Measurements from ENCODE around the gene ARID1B.

ARID1B gene

DNA sequence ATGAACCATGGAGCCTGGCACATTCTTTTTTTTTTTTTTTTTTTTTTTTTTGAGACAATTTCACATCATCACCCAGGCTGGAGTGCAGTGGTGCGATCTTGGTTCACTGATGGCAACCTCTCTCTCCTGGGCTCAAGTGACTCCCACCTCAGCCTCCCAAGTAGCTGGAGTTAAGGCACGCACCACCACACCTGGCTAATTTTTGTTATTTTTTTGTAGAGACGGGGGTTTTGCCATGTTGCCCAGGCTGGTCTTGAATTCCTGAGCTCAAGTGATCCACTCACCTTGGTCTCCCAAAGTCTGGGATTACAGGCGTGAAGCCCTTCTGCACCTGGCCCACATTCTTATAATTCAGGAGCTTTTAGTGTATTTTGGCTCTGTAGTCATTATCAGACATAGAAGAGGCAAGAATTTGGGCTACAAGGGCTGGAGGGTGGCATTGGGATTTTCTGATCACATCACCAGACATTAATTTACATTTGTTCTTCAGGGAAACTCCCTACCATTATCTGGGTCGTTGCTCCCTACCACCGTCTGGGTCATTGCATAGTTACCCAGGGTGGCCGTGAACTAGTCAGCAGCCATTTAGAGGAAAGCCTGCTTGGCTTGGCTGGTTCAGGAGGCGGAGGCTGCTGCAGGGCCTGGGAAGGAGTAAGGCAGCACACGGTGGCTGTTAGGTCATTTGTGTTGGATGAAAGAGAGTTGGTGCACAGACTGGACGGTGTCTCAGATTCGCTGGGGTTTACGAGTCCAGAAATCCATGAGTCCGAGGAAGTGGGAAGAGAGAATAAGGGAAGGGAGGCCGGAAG is 17.6 kb downstream of the ARID1B start:
- no peak for DNase-seq

DNA sequence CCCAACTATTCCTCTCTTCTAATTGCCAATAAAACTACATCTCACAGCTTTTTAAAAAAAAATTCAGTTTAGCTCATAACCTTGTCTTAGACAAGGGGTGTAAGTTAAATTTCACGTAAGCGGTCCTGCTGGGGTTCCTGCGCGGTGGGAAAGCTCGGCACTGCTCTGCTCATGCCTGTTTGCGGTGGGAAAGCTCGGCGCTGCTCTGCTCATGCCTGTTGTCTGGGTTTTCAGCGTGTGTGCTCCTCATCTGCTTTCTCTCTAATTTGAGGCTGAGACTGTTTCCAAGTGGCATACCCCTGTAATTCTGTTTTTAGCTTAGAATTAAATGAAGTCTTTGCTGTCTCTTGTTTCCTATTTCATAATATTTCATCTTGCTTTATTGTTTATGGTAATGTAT is 18.6 kb downstream of the ARID1B start:
- DNase-seq = no peak

DNA sequence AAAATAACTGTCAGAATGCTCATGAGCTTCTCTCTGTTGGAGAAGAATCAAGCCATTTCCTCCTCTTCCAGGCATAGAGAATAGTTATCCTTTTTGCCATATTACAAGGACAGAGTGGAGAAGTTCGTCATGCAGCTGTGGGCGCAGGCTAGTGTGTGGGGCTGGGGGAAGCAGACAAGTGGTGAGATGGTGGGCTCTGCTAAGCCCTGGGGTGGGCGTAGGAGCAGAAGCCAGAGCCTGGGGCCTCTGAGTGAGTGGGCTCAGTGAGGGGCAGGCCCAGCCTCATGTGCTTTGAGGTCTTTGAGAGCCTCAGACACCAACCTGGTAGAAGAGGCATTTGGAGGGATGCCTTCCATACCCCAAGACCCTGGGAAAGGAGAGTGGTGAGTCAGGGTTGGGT is 19.4 kb downstream of the ARID1B start:
- DNase-seq = no peak

DNA sequence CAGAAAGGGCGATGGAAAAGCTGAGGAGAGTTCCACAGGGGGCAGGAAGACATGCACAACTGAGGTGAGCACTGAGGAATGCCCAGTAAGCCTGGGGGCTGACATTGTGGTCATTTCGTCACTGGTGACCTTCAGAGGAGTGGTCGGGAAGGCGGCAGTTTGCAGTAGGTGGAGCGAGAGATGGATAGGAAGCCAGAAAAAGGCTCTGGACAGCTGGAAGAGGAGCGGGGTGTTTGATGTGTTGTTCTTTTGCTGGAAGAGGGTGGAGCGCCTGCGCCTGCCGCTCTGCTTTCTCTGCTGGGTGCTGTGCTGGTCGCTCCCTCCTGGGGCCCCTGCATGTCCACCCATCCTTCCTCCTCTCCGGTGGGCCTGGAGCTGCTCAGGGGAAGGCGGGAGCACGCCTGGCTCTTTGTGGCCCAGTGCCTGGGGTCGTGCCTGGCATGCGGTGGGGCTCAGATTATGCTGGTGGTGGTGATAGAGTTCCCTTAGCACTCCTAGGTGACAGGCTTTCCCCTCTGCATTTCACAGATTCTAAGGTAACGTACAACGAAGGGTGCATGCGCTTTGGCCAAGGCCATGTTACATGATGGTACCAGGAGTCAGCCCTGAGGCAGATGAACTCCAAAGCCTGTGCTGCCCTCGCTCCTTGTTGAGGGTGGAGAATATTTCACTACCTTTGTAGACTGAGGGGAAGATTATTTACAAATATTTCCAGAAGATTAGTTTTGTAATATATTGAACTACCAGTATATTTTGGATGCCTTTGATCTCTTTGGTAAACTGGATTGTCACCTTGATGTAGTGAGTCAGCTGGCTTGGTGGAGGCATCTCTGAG is 20.9 kb downstream of the ARID1B start:
- no peak for DNase-seq

DNA sequence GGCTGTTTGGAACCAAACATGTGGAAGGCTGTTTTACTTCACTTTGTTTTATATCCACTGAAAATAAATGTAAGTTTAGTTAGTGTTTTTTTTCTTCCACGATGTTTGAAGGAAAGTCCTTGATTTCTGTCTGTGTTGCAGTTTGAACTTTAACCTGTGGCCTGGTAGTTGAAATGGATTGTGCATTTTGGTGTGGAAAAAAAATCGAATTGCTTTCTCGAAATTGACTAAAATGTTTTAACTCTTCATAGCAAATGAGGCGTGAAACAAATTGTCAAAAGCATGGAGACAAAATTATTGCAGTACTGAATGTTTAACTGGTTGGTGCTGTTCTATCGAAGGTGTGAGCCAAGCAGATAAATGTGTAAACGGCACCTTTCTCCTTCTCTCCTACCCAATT is 24.5 kb downstream of the ARID1B start:
- no peak for DNase-seq

DNA sequence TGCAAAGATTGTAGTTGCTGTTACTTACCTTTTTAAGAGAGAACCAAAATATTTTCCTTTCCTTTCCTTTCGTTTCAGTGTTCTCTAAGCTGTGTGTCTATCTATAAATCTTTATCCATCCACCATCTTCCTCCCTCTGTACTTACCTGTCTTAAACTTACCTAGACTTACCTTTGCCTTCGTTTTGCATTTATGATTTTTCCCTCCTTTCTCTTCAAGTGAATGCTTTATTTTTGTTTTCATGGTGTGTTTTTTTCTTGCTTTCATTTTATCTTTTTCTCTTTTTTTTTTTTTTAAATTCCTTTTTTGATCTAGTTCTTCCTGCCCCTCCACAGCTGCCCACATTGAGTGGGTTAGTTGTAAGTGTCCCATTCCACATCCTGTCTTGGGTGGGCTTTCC is 26.2 kb downstream of the ARID1B start:
- DNase-seq = no peak

DNA sequence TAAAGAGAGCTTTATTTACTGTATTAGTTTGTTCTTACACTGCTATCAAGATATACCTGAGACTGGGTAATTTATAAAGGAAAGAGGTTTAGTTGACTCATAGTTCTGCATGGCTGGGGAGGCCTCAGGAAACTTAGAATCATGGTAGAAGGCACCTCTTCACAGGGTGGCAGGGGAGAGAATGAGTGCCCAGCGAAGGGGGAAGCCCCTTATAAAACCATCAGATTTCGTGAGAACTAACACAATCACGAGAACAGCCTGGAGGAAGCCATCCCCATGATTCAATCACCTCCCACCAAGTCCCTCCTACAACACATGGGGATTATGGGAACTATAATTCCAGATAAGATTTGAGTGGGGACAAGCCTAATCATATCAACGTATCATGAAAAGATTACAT is 27.2 kb downstream of the ARID1B start:
- DNase-seq = no peak

DNA sequence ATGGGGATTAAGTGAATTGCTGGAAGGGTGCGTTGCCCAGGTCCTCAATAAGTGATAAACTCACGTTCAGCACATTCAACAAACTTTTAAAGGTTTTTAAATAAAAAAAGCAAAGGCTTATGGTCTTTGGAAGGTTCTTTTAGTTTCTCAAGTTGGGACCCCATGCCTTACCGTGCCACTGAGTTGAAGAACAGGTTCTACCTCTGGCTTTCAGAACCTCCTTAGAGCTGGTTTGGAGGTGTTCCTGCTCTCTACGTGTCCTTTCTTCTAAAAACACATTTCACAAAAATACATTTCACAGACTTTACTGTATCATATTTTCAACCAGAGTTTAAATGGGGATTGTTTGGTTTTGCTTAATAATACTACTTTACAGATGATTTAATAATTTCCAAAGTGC is 29.0 kb downstream of the ARID1B start:
- DNase-seq = no peak

DNA sequence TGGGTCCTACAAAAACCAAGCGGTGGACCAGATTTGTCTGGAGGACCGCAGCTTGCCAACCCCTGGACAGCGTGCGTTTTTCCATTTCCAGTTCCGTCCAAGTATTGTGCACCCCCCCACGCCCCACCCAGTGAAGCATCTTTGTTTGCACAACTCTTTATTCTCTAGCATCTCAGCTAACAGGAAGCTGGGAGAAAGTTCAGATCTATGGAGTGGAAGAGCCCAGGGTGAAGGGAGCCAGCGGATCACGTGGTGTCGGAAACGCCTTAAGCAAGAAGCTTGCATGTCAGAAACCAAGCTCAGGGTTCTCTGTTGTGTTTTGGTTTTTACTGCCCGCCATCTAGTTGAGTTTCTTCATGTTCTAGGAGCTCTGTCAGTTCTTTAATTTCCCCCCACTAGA is 29.9 kb downstream of the ARID1B start:
- no peak for DNase-seq

DNA sequence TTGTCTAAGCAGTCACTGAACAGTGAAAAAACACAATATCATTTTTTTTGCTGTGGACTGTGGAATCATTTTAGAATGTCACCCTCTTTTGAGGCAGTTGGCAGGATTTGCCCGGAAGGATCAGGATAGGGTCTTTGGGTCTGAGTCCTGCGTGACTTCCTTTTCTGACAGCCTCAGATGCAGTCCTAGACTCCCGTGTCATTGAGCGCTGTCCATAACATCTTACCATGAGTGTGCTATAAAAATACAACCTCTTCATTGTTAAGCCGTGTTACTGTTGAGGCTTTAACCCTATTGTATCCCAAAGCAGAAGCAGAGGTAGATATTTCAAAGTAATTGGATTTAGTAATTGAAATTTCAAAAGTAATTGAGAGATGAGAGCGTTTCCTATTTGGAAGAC is 30.6 kb downstream of the ARID1B start:
- no peak for DNase-seq

DNA sequence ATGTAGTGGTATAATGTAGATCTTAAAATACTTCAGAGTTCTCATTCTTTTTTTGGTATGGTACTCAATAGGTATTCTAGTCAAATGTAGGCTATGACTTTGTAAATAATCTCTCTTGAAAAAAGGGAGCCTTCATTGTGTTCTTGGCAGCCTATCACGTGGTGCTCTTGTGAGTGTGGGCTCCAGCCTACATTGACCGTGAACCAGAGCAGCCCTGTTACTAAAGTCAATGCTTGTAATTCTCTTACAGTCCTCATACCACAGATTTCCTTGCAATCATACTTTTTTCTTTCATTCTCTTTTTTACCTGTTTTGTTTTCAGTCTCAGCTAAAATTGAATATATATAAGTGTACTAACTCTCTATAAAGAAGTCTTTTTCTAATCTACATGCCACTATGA is 31.1 kb downstream of the ARID1B start:
- DNase-seq = no peak

DNA sequence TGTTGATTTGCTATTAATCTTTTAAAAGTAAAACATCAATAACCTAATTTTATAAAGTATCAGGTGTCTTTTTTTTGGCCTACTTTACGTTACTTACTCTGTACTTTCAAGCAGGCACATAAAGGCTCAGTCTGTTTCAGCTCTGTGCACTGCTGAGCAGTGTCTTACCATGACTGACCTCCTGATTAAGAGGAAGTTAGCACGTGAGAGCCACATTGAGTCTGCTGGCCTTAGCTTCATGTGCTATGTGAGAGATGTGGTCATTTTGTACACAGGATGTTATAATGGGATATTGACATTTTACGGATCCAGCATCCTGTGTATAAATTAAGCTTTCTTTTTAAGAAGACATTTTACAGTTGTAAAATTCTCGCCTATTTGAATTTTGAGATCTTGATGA is 31.9 kb downstream of the ARID1B start:
- no peak for DNase-seq

DNA sequence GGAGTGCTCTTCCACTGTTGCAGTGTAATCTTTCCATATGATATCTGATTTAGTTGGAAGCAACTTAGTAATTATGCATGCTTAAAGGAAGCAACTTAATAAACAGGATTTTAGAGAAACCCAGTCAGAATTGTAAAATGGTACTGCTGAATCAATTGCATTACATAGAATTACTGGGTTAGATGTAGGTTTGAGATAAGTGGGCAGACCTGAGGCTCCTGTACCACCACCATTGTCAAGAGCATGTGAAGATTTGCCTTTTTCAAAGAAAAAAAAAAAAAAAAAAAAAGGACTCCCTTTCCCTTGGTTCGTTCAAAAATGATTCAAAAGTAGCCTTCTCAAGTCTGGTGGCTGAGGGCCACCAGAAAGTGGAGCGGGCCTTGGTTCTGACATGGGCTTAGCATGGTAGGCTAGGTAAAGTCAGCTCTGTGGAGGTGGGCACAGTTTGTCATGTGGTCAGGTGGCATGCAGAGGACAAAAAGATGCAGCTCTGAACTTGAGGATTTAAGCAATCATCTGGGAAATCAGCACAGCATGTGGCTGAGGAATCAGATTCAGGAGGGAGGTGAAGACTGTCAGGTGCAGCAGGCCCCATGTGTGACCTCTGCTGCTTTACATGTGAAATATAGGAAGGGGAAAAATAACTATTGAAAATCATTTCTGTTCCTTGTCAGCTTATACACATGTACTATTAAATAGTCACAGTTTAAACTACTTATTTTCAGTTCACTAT is 32.4 kb downstream of the ARID1B start:
- no peak for DNase-seq

DNA sequence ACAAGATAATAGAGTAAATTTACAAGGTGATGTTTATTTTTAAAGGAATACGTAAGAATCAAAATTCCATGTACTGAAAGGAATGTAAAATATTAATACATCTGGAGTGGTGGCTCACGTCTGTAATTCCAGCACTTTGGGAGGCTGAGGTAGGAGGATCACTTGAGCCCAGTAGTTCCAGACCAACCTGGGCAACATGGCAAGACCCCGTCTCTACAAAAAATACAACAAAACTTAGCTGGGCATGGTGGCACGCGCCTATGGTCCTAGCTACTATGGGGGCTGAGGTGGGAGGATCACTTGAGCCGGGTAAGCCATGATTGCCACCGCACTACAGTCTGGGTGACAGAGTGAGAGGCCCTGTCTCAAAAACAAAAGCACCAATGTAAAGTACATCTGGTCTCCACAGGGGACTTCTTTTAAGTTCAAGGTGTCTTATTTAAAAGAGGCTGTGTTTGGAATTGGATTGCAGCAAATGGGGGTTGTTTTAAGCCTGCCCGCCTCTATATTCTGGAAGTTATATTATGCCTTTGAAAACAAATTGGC is 36.9 kb downstream of the ARID1B start:
- DNase-seq = no peak

DNA sequence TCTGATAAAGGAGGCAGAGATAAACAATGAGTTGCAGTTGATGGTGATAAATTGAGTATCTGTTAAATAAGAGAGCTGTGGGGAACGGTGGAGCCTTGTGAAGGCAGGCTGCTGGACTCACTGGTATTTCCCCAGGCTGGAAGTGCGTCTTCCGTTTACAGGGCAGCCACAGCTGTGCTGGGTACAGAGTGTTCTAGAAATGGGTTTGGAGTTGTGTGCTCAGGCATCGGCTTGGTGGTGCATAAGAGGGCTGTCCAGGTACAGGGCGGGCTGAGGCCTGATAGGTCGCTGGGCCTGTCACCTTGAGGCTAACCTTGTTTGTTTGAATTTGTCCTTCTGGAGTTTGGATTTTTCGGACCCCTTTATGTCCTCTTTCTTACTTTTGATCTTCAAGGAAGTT is 39.3 kb downstream of the ARID1B start:
- no peak for DNase-seq

DNA sequence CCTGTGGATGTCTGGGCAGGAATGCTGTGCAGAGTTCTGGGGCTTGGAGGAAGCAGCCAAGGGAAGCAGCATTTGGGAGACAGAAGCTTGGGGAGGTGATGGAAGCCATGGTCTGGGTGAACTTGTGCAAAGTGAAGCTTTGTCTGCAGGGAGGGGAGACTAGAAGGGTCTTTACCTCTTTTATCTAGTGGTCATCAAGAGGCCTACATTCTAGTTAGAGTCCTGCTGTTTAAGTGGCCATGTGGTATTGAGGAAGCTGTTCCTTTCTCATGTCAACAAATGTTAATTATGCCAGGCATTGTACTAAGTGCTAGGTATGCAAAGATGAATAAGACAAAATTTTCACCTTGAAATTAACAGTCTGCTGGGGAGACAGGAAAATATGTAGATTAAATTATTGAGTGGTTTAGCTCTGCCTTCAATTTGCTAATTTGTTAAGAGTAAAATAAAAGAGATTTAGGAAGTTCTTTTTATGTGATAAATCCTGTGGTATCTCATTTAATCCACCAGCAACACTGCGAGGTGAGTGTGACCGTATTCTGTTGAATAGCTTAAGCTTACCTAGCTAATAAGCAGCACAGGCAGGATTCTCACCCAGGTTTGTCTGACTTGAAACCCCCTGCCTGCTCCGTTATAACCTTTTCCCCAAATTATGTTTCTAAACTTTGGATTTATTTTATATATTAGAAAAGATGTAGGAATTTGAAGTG is 43.1 kb downstream of the ARID1B start:
- DNase-seq = no peak

DNA sequence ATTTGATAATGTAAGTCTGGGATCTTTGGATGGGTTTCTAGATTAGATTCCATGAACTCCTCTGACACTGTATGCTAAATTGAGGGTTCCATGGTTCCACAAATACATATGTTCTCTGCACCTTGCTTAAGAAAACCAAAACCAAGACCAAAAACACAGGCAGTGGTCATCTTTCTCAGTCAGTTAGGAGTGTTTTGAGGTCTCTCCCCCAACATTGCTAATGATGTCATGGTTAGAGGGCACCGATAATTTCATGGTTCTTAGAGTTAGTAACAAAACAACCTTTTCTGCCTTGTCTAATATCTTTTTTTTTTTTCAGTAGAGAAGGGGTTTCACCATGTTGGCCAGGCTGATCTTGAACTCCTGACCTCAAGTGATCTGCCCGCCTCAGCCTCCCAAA is 44.5 kb downstream of the ARID1B start:
- no peak for DNase-seq

DNA sequence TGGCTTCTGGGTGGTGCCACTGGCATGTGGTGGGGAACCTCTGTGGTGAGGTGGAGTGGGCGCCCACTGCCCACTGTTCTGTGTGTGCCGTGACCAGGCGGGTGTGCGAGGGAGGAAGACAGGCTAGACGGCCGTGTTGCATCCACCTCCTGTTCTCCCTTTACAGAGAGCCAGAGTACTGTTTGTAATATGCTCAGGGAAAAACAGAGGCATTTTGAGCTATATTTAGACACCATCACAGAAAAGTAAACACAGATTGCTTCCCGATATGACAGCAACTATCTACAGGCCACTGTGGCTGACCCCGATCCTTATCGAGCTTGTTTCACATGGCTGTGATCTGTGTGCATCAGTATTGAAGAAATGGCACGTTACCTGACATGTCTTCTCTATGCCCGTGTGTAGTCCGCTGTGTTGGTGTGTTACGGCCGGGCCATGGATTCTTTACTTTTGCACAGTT is 45.6 kb downstream of the ARID1B start:
- no peak for DNase-seq

DNA sequence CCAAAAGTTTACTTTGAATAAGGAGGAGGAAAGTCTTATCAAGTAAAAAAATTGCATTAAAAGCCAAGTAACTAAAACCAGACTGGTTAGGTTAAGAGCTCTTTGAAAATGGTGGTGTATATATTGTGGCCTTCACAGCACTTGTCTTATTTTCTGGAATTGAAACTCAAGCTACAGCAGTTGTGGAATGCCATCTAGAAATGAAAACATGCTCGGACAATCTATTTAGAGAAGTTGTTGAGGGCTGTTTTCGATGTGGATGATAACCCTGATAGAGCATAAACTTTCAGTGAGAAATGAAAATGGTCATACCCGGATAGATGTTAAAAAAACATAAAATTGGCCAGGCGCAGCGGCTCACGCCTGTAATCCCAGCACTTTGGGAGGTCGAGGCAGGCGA is 47.0 kb downstream of the ARID1B start:
- no peak for DNase-seq

DNA sequence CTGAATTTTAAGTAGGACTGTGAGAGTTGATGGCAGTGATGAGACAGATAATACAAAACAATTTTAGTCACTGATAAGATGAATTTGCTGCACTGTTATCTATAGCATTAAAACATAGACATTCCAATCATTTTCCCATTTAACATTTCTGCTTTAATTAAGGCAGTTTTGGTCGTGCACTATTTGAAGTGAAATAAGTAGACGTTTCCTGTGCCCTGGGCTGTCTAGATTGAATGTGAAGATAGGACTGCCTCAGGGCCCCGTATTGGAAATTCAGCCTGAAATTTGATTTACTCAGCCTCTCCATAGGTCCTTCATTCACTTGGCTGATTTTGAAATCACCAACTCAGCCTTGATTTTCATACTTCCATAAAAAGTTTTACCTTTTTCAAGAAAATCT is 48.3 kb downstream of the ARID1B start:
- no peak for DNase-seq

DNA sequence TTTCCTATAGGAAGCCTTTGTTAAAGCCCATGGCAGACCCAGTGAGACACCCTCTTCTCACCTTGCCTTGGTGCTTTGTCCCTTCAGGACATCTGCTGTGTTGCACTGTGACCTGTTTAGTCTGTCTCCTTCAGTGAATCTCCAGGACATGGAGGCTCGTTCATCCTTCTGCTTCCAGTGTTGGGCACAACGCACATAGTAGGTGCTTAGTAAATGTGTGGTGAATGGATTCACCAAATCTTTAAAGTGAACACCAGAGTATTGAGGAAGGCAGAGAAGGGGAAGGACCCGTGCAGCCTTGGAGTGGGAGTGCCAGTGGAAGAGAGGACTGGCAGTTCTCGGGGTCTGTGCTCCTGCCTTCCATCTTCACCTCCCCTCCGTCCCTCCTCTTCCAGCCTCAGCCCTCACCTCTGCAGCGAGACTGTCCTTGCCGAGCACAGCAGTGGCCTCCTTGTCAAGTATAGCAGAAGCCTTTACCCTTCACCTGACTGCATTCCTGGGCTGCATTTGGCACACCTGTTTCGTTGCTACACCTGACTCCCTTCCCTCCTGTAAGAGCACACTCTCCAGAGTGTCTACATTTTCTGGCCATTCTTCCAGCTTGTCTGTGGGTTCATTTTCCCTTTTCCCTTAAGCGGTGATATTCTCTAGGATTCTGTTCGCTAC is 49.2 kb downstream of the ARID1B start:
- no peak for DNase-seq

DNA sequence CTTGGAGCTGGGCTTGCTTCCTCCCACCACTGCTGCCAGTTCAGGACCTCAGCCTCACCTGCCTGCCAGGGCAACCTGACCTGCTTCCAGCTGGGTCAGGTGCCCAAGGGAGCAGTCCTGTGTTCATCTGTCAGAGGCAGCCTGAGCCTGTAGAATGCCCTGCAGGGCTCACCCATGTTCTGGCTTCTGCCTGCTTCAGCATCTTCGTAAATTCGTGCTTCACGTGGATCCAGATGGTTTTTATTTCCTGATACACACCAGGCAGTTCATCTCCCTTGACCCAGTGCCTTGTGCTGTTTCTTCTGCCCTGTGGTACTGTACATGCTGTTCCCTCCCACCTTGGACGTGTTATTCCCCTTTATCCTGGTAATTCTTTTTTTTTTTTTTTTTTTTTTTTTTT is 50.2 kb downstream of the ARID1B start:
- DNase-seq = no peak
